ENCODE measurements around the gene PHAF1.
A peak's percentile ranks its signal among the peaks of the same experiment; 100 is the strongest.

The PHAF1 gene

GRCh38 chr16:67148656-67149275 lies 39.0 kb downstream of the PHAF1 start:
- DNase-seq = no peak

- no peak for DNase-seq
These were observed 39.7 kb downstream of the PHAF1 start for GRCh38 chr16:67149276-67150046.

GRCh38 chr16:67150047-67150832 lies 40.5 kb downstream of the PHAF1 start:
- no peak for DNase-seq

GRCh38 chr16:67150833-67151396 lies 41.2 kb downstream of the PHAF1 start, which contains the start of gene B3GNT9:
TSS of gene B3GNT9 (minus strand) at chr16:67150998. CDS start at chr16:67150485, 513 bp downstream.
- no peak for DNase-seq

- DNase-seq = no peak
These were observed 41.8 kb downstream of the PHAF1 start for GRCh38 chr16:67151431-67152097.

- DNase-seq = no peak
These were observed 45.0 kb downstream of the PHAF1 start for GRCh38 chr16:67154578-67155294.

GRCh38 chr16:67155295-67156142 lies 45.8 kb downstream of the PHAF1 start:
- peak; percentile 33 for DNase-seq

GRCh38 chr16:67156143-67156844 lies 46.6 kb downstream of the PHAF1 start:
- no peak for DNase-seq

- no peak for DNase-seq
These were observed 47.5 kb downstream of the PHAF1 start for GRCh38 chr16:67157106-67157748.

GRCh38 chr16:67157892-67158635 lies 48.3 kb downstream of the PHAF1 start:
- no peak for DNase-seq

- DNase-seq = no peak
These were observed 49.2 kb downstream of the PHAF1 start for GRCh38 chr16:67158637-67159600.

GRCh38 chr16:67161595-67162058 lies 51.9 kb downstream of the PHAF1 start:
- DNase-seq = no peak

GRCh38 chr16:67162506-67163163 lies 52.9 kb downstream of the PHAF1 start:
- DNase-seq = no peak

- DNase-seq = no peak
These were observed 53.6 kb downstream of the PHAF1 start for GRCh38 chr16:67163164-67163998.

- no peak for DNase-seq
These were observed 54.3 kb downstream of the PHAF1 start for GRCh38 chr16:67163999-67164558.

- no peak for DNase-seq
These were observed 54.9 kb downstream of the PHAF1 start, which contains the start of gene HSF4 for GRCh38 chr16:67164599-67165061. TSS of gene HSF4 (plus strand) at chr16:67164745. CDS start at chr16:67164812, 67 bp downstream.
